Stimulated activated effector memory CD8-positive, alpha-beta T cell treated with anti-CD3 and anti-CD28 coated beads, Interleukin-12 subunit alpha, Interleukin-12 subunit beta, amount 100 ng/mL, for 72 hours (primary cell): ENCODE measurements around the gene CACNG4.

Source experiments
- ATAC-seq: fragments of 150-1000 bp; cut with Tn5 transposase; 2 replicates; pipeline ENCODE4 v1.10.0; 2021
- DNase-seq, 2 donors: peaks; one replicate each; pipeline ENCODE4 v3.0.0; 2021 to 2022; ENCODE audit warnings: low spot score in 2 of 2
- H3K27ac Mint-ChIP-seq: one replicate; pipeline ENCODE4 v1.8.0; 2022; ENCODE audit warnings: mild to moderate bottlenecking, mixed read lengths
- H3K36me3 Mint-ChIP-seq: one replicate; pipeline ENCODE4 v1.8.0; 2022; ENCODE audit warnings: mild to moderate bottlenecking, mixed read lengths
- H3K4me1 Mint-ChIP-seq: one replicate; pipeline ENCODE4 v1.8.0; 2022; ENCODE audit warnings: mixed read lengths
- H3K4me3 Mint-ChIP-seq: one replicate; pipeline ENCODE4 v1.8.0; 2022; ENCODE audit warnings: mild to moderate bottlenecking, mixed read lengths
- H3K9me3 Mint-ChIP-seq: one replicate; pipeline ENCODE4 v1.8.0; 2022; ENCODE audit warnings: mixed read lengths

Gene CACNG4

DNA sequence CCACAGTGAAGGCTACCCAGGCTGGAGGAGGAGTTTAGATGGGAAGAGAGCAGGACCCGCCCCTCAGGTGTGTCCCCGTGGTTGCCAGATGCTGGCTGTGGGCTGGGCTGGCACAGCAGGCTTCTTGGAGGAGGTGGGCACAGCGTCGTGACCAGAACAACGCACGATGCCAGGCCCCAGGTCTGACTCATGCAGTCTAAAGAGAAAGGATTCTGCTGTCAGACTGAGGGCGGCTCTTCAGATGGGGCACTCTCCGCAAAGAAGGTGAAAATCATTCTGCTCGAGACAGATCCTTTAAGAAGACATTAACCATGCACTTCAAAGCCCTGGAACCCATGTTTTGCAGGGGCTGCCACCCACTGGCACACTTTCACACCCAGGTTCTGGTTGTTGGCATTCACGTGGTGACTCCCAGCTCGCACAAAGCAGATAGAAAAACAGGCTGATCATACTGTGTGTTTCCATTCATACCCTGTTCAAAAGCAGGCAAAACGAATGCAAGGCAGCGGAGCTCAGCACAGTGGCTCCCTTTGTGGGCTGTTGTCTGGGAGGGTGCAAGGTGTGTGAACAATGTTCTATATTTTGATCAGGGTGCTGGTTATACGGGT is 19.0 kb downstream of the CACNG4 start:
- H3K4me1 Mint-ChIP-seq: peaks cover 17% of the 10 kb centered on the region
- no peak for DNase-seq
- H3K4me3 Mint-ChIP-seq: no peak overlapping the region
- H3K27ac Mint-ChIP-seq: no peak overlapping the region
- H3K36me3 Mint-ChIP-seq: no peaks in the 10 kb centered on the region
- peak; percentile 19 for ATAC-seq
- H3K9me3 Mint-ChIP-seq: no peaks in the 10 kb centered on the region

DNA sequence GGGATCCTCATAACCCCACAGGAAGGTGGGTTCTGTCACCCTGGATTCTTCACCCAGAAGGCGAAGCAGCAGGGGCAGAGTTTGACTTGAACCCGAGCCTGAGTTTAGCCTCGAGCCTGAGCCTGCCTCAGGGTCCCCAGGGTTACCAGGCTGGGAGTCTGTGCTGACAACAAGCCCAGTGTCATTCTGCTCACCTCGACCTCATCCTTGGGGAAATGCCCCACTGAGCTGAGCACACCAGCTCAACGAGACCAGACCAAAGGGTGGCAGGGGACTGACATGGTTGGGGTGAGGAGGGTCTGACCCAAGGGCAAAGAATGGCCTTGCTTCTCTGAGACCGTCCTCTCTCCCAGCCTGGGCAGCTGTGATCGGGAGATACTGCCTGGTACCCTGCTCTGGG is 20.2 kb downstream of the CACNG4 start:
- H3K4me3 Mint-ChIP-seq: no peak overlapping the region
- ATAC-seq: no peak
- DNase-seq: no peak
- H3K36me3 Mint-ChIP-seq: no peaks in the 10 kb centered on the region
- no peak overlapping the region for H3K27ac Mint-ChIP-seq
- no peaks in the 10 kb centered on the region for H3K9me3 Mint-ChIP-seq
- H3K4me1 Mint-ChIP-seq: peaks cover 17% of the 10 kb centered on the region

DNA sequence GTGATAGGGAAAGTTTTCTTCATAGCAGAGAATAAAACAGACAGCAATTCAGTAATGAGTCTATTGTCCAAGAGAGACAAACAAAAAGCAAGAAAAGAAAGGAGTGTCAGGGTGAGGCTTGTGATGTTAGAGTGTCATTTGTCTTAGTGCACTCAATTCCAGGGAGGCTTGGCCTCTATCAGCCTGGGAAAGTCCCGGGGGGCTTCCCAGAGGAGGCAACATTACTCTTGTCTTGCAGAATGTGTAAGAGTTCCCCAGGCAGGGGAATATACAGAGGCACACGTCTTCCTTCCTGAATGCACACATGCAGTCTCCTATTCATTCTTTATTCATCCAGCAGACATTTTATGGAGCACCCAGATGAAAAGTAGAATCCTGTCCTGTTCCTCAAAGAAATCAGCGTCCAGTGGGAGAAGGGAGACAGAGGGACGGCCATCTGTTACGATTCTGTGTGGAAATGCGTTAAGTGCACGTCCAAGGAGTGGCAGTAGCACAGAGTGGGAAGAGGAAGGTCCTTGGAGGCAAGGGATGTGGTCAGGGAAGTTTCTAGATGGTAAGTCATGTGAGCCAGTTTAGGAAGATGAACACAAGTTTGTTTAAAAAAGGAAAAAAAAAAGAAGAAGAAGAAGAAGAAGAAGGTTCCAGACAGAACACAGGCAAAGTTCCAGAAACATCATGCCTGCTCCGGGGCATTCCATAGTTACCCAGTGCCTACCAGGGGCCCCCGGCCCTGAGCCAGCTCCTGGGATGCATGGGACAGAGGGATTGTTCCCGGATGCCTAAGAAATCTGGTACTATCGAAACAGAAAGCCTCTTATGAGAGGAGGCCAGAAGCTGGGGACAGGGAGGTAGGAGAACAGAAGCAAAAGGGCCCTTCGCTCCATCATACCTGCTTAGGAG is 21.1 kb downstream of the CACNG4 start:
- no peak overlapping the region for H3K4me3 Mint-ChIP-seq
- ATAC-seq: peak; percentile 47
- H3K27ac Mint-ChIP-seq: no peak overlapping the region
- DNase-seq: no peak
- H3K9me3 Mint-ChIP-seq: no peaks in the 10 kb centered on the region
- peaks cover 17% of the 10 kb centered on the region for H3K4me1 Mint-ChIP-seq
- H3K36me3 Mint-ChIP-seq: no peaks in the 10 kb centered on the region

DNA sequence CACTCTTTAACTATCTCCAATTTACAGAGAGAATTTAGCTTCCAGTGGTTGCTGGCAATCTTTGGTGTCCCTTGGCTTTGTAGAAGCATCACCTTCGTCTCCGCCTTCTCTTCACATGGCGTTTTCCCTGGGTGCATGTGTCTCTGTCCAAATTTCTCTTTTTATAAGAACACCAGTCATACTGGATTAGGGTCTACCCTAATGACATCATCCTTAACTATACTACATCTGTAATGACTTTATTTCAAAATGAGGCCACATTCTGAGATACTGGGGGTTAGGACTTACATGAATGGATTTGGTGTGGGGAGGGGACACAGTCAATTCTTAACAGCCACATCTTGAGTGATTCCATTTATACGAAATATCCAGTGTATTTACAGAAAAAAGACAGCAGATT is 22.2 kb downstream of the CACNG4 start:
- H3K36me3 Mint-ChIP-seq: no peaks in the 10 kb centered on the region
- peaks cover 17% of the 10 kb centered on the region for H3K4me1 Mint-ChIP-seq
- DNase-seq (no peak), ATAC-seq (no peak)
- no peak overlapping the region for H3K27ac Mint-ChIP-seq
- no peak overlapping the region for H3K4me3 Mint-ChIP-seq
- H3K9me3 Mint-ChIP-seq: no peaks in the 10 kb centered on the region

DNA sequence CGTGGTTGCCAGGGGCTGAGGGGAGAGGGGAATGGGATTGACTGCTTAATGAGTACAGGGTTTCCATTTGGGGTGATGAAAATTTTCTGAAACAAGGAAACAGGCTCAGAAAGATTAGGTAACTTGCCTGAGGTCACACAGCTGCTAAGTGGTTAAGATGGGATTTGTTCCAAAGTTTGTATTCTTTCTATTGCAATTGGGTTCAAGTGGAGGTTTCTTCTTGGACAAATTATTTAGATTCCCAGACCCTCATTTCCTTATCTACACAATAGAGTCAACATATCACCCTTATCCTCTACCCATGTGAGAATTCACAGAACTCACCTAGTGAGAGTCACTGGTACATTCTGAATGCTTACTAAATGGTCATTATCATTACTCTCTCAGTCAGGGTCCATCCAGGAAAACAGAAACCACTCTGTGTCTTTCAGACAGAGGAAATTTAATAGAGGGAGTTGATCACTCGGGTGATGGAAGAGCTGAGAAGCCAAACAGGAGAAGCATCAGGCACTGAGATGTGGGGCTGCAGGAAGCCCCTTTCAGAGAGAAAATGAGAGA is 22.6 kb downstream of the CACNG4 start:
- peaks cover 17% of the 10 kb centered on the region for H3K4me1 Mint-ChIP-seq
- DNase-seq (no peak), ATAC-seq (no peak)
- H3K4me3 Mint-ChIP-seq: no peak overlapping the region
- no peaks in the 10 kb centered on the region for H3K36me3 Mint-ChIP-seq
- no peak overlapping the region for H3K27ac Mint-ChIP-seq
- no peaks in the 10 kb centered on the region for H3K9me3 Mint-ChIP-seq

DNA sequence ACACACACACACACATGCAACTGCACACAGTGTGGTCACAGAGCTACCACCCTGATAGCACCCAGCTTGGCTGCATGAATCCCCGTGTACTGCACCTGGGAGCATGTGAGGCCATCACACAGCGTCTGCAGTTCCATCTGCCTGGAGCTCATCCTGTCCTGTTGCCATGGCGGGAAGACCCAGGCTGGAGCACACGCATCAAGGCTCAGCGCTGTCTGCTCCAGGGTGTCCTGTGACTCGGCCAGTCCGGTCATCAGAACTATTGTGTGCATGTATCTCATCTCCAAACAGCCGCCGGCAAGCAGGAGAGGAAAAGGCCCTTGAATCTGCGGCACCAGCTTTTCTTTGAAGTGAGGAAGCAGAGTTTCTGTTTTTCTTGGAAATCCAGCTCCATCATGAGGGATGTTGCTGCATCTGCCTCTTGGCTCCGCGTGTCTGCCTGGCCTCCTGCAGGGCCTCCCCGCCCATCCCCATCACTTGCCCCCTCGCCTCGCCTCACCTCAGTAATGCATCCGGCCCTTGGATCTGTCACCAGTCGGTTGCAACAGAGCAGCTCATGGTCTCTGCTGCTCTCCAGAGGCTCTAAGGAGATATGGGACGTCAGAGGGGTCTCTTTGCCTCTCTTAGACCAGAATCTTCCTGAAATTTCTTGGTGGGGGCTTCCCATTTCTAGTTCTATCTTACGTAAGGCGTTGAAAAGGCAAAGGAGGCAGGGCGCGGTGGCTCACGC is 23.7 kb downstream of the CACNG4 start:
- H3K36me3 Mint-ChIP-seq: no peaks in the 10 kb centered on the region
- no peak overlapping the region for H3K4me3 Mint-ChIP-seq
- ATAC-seq (no peak), DNase-seq (no peak)
- no peaks in the 10 kb centered on the region for H3K9me3 Mint-ChIP-seq
- peaks cover 16% of the 10 kb centered on the region for H3K4me1 Mint-ChIP-seq
- H3K27ac Mint-ChIP-seq: no peak overlapping the region

DNA sequence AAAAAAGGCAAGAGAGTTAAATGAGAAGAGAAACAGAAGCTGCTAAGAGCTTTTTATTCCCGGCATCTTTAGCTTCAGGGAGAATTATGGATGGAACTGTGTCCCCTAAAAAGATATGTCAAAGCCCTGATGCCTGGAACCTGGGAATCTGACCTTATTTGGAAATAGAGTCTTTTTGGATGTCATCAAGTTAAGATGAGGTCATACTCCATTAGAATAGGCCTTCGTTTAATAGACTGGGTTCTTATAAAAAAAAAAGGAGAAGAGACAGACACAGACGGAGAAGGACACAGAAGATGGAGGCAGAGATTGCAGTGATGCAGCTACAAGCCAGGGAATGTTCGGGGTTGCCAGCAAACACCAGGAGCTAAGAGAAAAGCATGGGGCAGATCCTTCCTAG is 24.6 kb downstream of the CACNG4 start:
- Mint-ChIP-seq H3K4me3 (no peak overlapping the region), H3K27ac (no peak overlapping the region), H3K36me3 (no peaks in the 10 kb centered on the region), H3K9me3 (no peaks in the 10 kb centered on the region), H3K4me1 (peaks cover 12% of the 10 kb centered on the region)
- ATAC-seq (no peak), DNase-seq (no peak)

DNA sequence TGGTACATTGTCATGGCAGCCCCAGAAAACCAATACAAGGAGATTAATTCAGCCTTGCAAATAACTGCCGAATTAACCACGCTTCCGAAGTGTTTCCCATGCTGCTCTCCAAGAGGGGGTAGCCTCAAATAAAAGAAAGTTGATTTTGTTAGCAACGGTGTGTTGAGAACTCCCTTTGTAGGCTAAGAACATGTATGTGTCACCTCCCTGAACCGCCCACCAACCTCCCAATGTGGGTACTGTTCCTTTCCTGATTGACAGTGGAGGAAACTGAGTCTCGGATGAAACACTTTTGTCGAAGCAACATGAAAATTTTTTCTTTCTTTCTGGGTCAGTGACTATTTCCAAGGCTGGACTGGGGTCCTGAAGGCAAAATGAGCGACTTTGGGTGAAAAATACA is 25.1 kb downstream of the CACNG4 start:
- no peak overlapping the region for H3K27ac Mint-ChIP-seq
- H3K4me1 Mint-ChIP-seq: peaks cover 12% of the 10 kb centered on the region
- ATAC-seq: no peak
- H3K4me3 Mint-ChIP-seq: no peak overlapping the region
- H3K36me3 Mint-ChIP-seq: no peaks in the 10 kb centered on the region
- no peak for DNase-seq
- H3K9me3 Mint-ChIP-seq: no peaks in the 10 kb centered on the region

DNA sequence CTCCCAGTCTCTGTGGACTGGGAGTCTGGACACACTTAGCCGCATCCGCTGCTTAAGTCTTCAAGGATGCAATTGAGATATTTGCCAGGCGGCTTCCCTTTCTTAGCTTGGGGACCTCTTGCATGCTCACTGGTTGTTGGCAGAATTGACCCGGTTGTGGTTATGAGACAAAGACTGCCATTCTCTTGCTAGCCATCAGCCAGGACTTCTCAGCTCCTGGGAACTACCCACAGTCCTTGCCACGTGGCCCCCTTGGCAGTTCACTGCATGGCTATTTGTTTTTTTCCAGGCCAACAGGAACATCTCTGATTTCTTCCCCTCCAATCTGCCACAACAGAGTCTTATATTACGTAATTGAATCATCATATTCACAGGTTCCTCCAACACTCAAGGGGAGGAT is 25.5 kb downstream of the CACNG4 start:
- peaks cover 12% of the 10 kb centered on the region for H3K4me1 Mint-ChIP-seq
- ATAC-seq: no peak
- no peak overlapping the region for H3K27ac Mint-ChIP-seq
- no peak for DNase-seq
- H3K4me3 Mint-ChIP-seq: no peak overlapping the region
- H3K36me3 Mint-ChIP-seq: no peaks in the 10 kb centered on the region
- no peaks in the 10 kb centered on the region for H3K9me3 Mint-ChIP-seq

DNA sequence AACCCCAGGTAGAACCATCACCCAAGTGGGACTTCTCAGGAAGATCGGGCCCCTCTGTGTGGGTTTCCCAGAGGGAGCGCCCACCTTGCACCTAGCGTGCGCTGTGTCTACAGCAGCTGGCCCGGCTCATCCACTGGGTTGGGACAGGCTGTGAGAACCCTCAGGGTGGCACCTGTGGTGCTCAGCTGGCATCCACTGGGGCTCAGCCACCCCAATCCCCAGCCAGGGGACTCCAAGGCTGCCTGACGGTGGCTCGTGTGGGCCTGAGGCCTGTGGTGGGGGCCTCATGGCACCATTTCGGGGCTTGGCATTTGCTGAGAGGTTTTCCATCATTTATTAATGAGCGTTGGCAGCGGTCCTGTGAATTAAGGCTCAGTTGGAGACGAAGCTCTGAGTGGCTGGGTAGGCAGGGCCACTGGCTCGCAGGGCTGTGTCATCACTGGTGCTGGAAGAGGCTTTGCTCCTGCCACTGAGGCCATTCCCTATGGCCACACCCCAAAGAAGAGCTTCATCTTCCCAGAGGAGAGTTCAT is 28.5 kb downstream of the CACNG4 start:
- Mint-ChIP-seq H3K9me3 (no peaks in the 10 kb centered on the region), H3K4me1 (no peaks in the 10 kb centered on the region), H3K27ac (no peak overlapping the region), H3K4me3 (no peak overlapping the region), H3K36me3 (no peaks in the 10 kb centered on the region)
- DNase-seq (no peak), ATAC-seq (no peak)

DNA sequence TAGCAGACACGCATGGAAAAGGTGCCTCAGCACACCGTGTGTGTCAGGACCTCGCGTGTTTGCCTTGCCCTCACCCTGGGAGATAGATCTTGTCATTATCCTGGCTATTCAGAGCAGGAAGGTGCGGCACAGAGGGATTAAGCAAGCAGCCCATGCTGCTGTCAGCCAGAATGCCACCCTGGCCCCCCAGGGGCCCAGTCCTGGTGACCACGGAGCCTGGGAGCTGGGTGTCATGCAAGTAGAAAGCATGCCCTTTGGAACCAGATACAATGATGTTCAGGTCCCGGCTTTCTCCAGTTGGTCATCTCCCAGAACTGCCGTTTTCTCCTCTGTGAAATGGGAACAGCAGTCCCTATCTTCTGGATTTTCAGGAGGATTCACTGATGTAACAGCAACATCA is 29.9 kb downstream of the CACNG4 start:
- Mint-ChIP-seq H3K4me3 (no peak overlapping the region), H3K27ac (no peak overlapping the region), H3K4me1 (no peaks in the 10 kb centered on the region), H3K9me3 (no peaks in the 10 kb centered on the region), H3K36me3 (no peaks in the 10 kb centered on the region)
- no peak for DNase-seq
- no peak for ATAC-seq

DNA sequence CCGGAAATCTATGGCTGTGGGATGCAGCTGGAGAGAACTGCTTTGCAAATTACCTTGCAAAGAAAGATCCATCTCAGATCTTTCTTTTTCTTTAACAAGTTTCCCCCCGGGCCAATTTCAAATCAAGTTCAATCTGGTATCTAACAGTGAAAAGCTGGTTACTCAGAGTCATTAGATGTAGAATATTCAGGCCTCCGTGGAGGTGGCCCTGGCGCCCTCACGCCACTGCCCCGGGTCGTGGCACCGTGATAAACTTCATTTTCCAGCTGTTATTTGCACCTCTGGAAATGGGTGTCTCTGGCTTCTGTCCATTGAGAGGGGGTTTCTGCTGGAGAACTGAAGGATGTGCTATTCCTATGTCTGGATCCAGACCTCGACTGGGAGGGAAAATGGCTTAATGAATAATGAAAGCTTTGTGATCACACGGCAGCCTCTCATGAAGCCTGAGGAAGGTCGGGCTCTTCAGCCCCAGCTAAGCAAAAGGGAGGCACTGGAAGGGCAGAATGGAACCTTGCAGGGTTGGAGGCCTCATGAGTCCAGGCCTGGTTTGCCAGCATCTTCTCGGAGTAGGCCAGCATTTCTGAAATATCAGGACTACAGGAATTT is 30.5 kb downstream of the CACNG4 start:
- H3K4me1 Mint-ChIP-seq: no peaks in the 10 kb centered on the region
- H3K27ac Mint-ChIP-seq: no peak overlapping the region
- ATAC-seq: no peak

DNA sequence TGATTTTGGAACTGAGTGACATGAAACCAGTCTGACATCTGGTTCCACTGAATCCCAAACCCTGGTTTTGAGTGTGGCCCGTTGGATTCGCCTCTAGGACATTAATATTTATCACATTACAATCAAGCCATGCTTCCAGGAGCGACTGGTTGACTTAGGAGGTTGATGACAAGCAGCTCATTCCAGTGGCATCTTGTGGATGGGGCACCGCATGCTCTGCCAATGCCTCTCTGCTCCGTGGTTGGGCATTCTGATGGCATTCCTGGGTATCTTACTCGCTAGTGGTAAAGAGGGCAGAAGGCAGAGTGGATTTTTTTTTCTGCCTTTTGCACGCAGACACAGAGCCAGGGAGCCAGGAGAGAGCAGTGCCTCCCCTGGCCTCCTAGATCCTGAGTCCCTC is 31.4 kb downstream of the CACNG4 start:
- Mint-ChIP-seq H3K4me3 (no peak overlapping the region), H3K4me1 (no peaks in the 10 kb centered on the region), H3K27ac (no peak overlapping the region), H3K9me3 (no peaks in the 10 kb centered on the region), H3K36me3 (no peaks in the 10 kb centered on the region)
- ATAC-seq (no peak), DNase-seq (no peak)

More for the DNA sequence above, 30.5 kb downstream of the CACNG4 start:
- Mint-ChIP-seq H3K9me3 (no peaks in the 10 kb centered on the region), H3K36me3 (no peaks in the 10 kb centered on the region), H3K4me3 (no peak overlapping the region)
- DNase-seq: no peak

DNA sequence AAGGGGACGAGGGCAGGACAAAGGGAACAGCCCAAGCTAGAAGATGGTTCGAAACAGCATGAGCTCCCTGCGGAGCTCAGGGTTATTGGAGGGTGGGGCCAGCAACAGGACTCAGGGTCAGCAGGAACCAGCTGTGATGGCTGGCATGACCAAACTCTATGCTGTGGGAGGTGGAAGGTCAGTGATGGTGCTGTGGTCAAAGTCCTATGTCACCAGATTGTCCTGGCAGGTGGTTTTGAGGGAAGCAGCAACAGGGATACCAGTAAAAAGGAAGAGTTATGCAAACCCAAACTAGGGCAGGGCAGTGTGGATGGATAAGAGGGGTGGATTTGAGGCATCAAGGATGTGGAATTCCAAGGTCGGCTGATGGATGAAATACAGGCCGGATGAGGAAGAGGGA is 32.4 kb downstream of the CACNG4 start:
- no peaks in the 10 kb centered on the region for H3K36me3 Mint-ChIP-seq
- DNase-seq (no peak), ATAC-seq (no peak)
- no peaks in the 10 kb centered on the region for H3K4me1 Mint-ChIP-seq
- H3K27ac Mint-ChIP-seq: no peak overlapping the region
- H3K9me3 Mint-ChIP-seq: peaks cover 2% of the 10 kb centered on the region
- no peak overlapping the region for H3K4me3 Mint-ChIP-seq

DNA sequence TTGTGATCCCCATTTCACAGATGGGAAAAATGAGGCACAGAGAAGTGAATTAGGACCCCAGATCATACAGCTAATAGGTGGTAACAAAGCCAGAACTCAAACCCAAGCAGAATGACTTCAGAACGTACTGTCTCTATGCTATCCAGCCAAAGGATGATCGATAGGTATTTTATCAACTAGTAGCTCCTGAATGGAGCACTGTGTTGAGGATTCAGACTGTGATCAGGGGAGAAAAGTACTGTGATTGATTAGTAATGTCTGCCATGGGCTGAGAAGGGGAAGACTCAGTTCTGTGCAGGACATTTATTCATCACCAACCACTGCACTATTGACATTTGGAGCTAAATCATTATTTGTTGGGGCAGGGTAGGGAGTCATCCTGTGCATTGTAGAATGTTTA is 38.7 kb downstream of the CACNG4 start:
- no peaks in the 10 kb centered on the region for H3K4me1 Mint-ChIP-seq
- H3K27ac Mint-ChIP-seq: no peak overlapping the region
- ATAC-seq (no peak), DNase-seq (no peak)
- H3K4me3 Mint-ChIP-seq: no peak overlapping the region
- no peaks in the 10 kb centered on the region for H3K36me3 Mint-ChIP-seq
- peaks cover 2% of the 10 kb centered on the region for H3K9me3 Mint-ChIP-seq
